Retinal pigment epithelial cell (primary cell): ENCODE data around the gene TIMM10.
"Not testable (repeated sequence)": the region's sequence is repeated elsewhere in the genome, so short reads cannot be mapped to it uniquely, and the experiment has no call there.

Experiments used
- DNase-seq: peaks from one replicate; pipeline ENCODE4 v3.0.0-alpha.2; 2010; ENCODE audit warnings: low read depth
- H3K4me3 ChIP-seq: 2 replicates; pipeline ENCODE4 v1.5.1; 2011; ENCODE audit warnings: mild to moderate bottlenecking, low read length, control low read depth, moderate library complexity
- CTCF ChIP-seq: conservative IDR thresholded peaks from 2 replicates; pipeline ENCODE4 v1.5.1; 2011; ENCODE audit warnings: low read depth, low read length, control low read depth, inconsistent platforms

Gene TIMM10

GRCh38 chr11:57542582-57542981, 12.0 kb upstream of the TIMM10 start:
- no peak for DNase-seq
- no peak overlapping the region for H3K4me3 ChIP-seq
- no peak for TF ChIP-seq CTCF

- DNase-seq, result no peak
- H3K4me3 ChIP-seq, result no peak overlapping the region
- TF ChIP-seq CTCF, result no peak
Observed at GRCh38 chr11:57541169-57541568, 10.6 kb upstream of the TIMM10 start.

GRCh38 chr11:57539342-57539741, 8.8 kb upstream of the TIMM10 start:
- no peak for DNase-seq
- no peak overlapping the region for H3K4me3 ChIP-seq
- no peak for TF ChIP-seq CTCF

- TF ChIP-seq CTCF, result no peak
- no peak for DNase-seq
- no peak within 1 kb of the TSS for H3K4me3 ChIP-seq
Observed at GRCh38 chr11:57536947-57537619, 6.5 kb upstream of the TIMM10 start, which contains the start of gene SMTNL1. TSS of gene SMTNL1 (plus strand) at chr11:57537595. CDS start at chr11:57542643, 5,048 bp downstream.

GRCh38 chr11:57534449-57534848, 3.9 kb upstream of the TIMM10 start:
- not testable (repeated sequence) for H3K4me3 ChIP-seq, DNase-seq

- no peak for DNase-seq
- peak overlapping the region; percentile 97 for H3K4me3 ChIP-seq
- TF ChIP-seq CTCF, result no peak
Observed at GRCh38 chr11:57530215-57530595, 349 bp downstream of the TIMM10 start.

- no peak for DNase-seq
- H3K4me3 ChIP-seq, result no peak overlapping the region
- TF ChIP-seq CTCF, result no peak
Observed at GRCh38 chr11:57529012-57529411, 1.5 kb downstream of the TIMM10 start.
